HT-29 (cell line): ENCODE results near the gene INTS11. TPM values are rescaled to one million over a fixed set of nuclear protein-coding genes. Genes with fewer than 3 reads are reported as not detected.
A peak's percentile ranks its signal among the peaks of the same experiment; 100 is the strongest.

ENCODE experiments used
- DNase-seq: peaks from one replicate; pipeline ENCODE4 v3.0.0-alpha.2; 2015; ENCODE audit warnings: low spot score
- total RNA-seq: library from RNA; depleted of rRNA; stranded (reverse); fragments of >200 nt; shearing (Covaris generic); gene quantifications from 2 replicates; pipeline ENCODE4 v1.2.3, GENCODE V29; 2014

INTS11 gene
- total RNA-seq, 1 experiment from 2014 or later = 174 TPM

GRCh38 chr1:1312450-1313314, 11.8 kb downstream of the INTS11 start:
- no peak for DNase-seq

GRCh38 chr1:1311107-1312104, 13.1 kb downstream of the INTS11 start:
- no peak for DNase-seq

GRCh38 chr1:1310476-1311053, 13.9 kb downstream of the INTS11 start:
- DNase-seq = peak; percentile 65

GRCh38 chr1:1310109-1310385, 14.4 kb downstream of the INTS11 start:
- no peak for DNase-seq

DNA sequence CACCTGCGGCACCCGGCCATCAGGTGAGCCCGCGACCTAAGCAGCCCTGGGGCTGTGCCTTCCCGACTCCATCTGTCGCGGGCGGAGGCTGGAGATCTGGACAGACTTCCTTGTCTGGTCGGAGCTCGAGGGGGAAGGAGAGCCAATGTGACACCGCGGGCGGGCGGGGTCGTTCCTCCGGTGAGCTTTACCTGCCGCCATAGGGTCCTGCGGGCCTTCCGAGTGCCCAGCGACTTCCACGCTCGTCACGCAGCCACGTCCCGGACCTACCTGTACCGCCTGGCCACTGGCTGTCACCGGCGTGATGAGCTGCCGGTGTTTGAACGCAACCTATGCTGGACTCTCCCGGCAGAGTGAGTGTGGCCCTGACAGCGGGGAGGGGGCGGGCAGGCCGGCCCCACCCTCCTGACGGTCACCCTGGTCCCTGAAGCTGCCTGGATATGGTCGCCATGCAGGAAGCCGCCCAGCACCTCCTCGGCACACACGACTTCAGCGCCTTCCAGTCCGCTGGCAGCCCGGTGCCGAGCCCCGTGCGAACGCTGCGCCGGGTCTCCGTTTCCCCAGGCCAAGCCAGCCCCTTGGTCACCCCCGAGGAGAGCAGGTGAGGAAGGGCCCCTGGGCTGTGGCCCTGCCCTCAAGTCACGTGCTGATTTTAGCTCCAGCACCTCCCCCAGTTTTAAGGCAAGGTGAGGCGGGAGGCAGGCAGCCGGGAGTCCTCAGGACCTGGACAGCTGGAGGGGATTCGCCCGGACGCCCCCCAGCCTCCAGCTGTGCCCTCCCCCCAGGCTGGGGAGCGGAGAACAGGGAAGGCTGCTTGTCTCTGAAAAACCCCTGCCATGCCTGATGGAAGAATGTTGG, 15.0 kb downstream of the INTS11 start:
- peak; percentile 59 for DNase-seq

DNA sequence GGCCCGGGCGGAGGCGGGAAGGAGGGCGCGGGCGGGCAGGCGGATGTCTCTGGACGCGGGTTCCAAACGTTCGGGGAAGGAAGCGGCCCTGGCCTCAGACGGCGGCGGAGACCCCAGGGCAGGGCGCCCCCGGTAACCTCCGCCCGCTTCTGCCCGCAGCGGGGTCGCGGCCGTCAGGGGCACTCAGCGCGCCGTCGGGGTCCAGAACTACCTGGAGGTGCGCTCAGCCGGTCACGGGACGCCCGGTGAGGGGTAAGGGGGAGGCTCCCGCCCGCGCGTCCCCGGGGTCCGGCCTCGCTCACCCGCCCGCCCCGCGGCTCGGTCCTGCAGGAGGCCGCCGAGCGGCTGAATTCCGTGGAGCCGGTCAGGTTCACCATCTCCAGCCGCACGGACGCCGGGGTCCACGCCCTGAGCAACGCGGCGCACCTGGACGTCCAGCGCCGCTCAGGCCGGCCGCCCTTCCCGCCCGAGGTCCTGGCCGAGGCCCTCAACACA, 15.7 kb downstream of the INTS11 start:
- DNase-seq = no peak

DNA sequence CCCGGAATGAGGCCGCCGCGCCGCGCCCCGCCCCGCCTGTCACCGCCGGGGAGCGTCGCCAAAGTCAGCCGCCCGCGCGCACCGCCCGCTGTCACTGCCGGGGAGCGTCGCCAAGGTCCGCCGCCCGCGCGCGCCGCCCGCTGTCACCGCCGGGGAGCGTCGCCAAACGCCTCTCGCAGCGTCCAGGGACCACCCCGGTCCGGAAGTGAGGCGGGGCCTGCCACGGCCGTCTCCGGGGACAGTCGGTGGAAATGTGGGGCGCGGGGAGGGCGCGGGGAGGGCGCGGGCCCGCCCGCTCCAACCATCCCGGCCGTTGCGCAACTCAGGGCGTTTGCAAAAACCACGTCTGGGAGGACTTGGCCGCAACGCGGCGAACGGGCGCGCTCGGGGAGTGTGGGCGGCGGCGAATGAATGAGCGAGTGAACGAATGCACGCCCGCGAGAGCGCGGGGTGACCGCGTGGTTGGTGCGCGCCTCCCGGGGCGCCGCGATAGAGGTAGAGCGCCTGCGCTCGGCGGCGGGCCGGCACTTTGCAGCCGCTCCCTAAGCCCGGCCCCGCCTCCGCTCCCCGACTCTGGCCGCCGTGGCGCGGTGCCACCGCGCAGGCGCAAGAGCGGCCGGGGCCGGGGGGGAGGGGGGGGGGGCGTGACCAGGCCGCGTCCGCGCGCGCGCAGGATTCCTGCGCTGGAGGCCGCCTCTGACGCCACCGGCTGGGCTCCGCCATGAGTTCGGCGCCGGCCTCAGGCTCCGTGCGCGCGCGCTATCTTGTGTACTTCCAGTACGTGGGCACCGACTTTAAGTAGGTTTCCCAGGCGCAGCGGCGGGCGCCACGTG, 16.3 kb downstream of the INTS11 start, which contains the start of the genes ACAP3 and PUSL1:
TSS of gene ACAP3 (minus strand) at position 8 of the 833 bp plus-strand sequence. CDS start 115 bp downstream, outside the sequence.
TSS of gene PUSL1 (plus strand) at position 675 of the 833 bp plus-strand sequence. CDS start at position 722, 47 bp downstream.
- DNase-seq = peak; percentile 93

GRCh38 chr1:1307261-1307922, 17.1 kb downstream of the INTS11 start:
- no peak for DNase-seq

DNA sequence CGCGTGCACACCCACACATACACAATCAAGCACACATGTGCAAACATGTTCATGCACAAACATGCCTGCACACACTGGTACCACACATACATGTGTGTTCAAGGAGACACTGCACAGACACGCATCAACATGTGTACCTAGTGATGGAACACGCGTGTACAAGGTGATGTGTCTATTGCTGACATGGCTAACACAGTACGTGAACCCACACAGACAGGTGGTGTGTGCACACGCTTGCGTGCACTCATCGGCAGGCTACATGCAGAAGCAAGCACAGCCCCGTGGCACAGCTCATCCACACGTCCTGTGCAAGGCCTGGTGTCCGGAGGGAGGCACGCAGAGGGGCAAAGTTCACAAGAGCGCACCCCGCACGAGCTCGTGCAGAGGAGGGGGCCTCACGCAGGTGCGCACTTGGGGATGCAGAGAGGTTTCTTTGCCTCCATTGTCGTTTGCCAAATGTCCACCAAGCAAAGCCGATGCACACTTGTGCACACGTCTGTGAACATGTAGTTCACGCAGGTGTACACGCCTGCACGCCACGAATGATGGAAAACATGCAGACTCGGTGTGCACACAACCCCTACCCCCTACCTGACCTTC, 17.7 kb downstream of the INTS11 start:
- DNase-seq = no peak

DNA sequence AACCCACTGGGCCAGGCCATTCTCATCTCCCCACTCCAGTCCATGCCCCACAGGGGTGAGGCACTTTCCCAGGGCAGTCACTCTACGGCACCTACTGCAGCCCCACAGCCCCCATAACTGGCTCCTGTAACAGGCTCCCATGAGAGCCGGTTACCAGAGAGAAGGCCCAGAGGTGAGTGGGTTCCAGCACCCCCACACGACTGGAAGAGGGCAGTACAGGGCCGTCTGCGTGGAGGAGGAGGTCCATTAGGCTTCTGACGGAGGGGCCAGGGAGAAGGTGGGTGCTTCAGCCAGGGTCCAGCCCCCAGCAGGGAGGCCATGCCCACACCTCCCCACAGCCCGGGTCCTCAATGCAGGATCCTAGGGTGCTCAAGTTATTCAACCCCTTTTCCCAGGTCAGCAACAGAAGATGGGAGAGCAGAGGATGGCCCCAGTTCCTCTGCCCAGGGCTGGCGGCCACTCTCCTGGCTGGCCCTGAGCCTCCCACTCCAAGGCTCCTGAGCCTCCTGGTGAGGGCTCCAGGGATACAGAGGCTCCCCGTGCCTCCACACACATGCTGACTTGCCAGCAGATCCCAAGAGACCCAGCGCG, 18.3 kb downstream of the INTS11 start:
- DNase-seq = no peak

GRCh38 chr1:1305300-1306069, 19.0 kb downstream of the INTS11 start:
- peak; percentile 75 for DNase-seq

DNA sequence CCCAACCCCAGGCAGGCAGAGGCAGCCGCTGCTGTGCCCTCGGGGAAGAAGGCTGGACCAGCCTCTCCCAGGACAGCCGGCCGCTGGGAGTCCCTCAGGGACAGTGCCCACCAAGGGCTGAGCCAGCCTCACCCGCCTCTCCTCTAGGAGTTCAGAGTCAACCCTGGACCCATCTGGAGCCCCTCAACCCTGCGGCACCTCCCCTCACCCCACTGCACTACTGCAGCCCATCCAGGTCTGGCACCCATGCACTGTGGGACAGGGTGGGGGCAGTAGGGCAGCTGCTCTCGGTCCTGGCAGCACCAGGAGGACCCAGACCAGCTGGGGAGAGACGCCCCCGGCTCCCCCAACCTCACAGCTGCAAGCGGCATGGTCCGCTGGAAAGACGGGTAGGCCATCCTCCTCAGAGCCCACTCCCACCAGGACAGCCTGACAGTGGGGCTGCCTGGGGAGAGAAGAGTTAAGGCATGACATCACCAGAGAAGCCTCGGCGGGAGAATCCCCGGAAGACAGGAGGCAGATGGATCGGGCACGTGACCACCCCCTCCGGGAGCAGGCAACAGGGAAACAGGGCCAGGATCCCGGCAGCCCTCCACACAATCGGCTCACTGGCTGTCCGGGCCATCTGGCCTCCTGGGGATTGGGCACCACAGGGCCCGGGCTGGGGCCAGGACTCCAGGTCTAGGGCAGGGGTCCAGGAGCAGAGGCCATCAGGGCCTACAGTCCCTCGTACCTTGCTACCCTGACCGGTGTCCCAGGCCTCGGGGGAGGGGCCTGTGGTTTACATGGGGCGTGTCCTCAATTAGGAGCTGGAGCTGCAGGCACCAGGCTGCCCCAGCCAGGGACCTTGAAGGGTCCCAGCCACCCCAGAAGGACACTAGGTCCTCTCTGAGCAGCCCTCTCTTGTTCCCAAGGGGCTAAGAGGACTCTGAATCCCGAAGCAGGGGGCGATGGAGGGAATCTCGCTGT, 19.8 kb downstream of the INTS11 start:
- DNase-seq = no peak

- DNase-seq = no peak
Measured at GRCh38 chr1:1303736-1304135, 20.7 kb downstream of the INTS11 start.

GRCh38 chr1:1302951-1303509, 21.4 kb downstream of the INTS11 start:
- DNase-seq = no peak

DNA sequence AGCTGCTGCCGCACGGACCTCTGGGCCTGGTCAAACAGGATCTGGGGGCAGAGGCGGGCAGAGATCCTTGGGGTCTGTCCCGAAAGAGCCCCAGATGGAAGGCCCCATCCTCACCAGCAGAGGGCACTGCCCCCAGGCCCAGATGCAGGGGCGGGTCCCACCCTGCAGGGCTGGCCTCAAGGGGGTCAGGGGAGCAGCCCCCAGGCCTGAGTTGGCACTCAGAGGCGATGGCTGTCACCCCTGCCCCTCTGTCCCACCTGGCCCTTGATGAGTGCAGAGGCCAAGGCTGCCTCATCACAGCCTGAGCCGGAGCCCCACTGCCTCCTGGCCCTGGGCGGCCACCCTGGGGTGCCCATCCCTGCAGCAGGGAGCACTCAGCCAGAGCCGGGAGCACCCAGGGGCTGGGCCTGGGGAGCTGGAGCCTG, 22.4 kb downstream of the INTS11 start:
- DNase-seq = no peak

DNA sequence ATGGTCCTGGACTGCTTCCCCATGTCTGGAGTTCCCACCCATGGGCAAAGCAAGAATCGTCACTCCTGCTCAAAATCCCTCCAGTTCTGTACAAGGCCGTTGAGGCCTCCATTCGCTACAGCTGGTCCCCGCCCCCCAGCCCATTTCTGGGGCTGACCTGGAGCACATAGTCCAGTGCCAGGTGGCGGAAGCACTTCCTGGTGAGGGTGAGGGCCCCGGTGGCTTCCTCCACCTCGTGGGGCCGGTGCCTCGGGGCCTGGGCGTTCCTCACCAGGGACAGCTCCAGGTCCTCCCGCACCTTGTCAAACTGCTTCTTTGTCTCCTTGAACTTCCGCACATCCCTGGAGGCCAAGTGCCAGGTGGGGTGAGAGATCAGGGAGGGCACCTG, 24.1 kb downstream of the INTS11 start:
- DNase-seq = no peak
